GM04503 (cell line): Measurements from ENCODE around the gene ABCC3.

Experiments used
- DNase-seq: peaks from one replicate; pipeline ENCODE4 v3.0.0-alpha.2; 2012; ENCODE audit warnings: low read depth

ABCC3 gene

GRCh38 chr17:50642722-50643656, 8.3 kb downstream of the ABCC3 start:
- no peak for DNase-seq

- no peak for DNase-seq
Measured at GRCh38 chr17:50645748-50646682, 11.3 kb downstream of the ABCC3 start.

- DNase-seq = no peak
Measured at GRCh38 chr17:50647187-50647586, 12.5 kb downstream of the ABCC3 start.

GRCh38 chr17:50649042-50649908, 14.6 kb downstream of the ABCC3 start:
- DNase-seq = no peak

GRCh38 chr17:50651661-50652060, 17.0 kb downstream of the ABCC3 start:
- no peak for DNase-seq

- DNase-seq = no peak
Measured at GRCh38 chr17:50653738-50654137, 19.1 kb downstream of the ABCC3 start.

GRCh38 chr17:50656509-50656908, 21.8 kb downstream of the ABCC3 start:
- no peak for DNase-seq

GRCh38 chr17:50657054-50657453, 22.4 kb downstream of the ABCC3 start:
- DNase-seq = no peak

GRCh38 chr17:50657627-50658026, 22.9 kb downstream of the ABCC3 start:
- no peak for DNase-seq

GRCh38 chr17:50658616-50659015, 23.9 kb downstream of the ABCC3 start:
- DNase-seq = no peak

GRCh38 chr17:50659179-50659578, 24.5 kb downstream of the ABCC3 start:
- DNase-seq = no peak

GRCh38 chr17:50660042-50660886, 25.6 kb downstream of the ABCC3 start:
- no peak for DNase-seq

- DNase-seq = no peak
Measured at GRCh38 chr17:50660887-50661345, 26.2 kb downstream of the ABCC3 start.

- DNase-seq = no peak
Measured at GRCh38 chr17:50661348-50661747, 26.7 kb downstream of the ABCC3 start.

GRCh38 chr17:50661795-50662391, 27.2 kb downstream of the ABCC3 start:
- peak; percentile 73 for DNase-seq

GRCh38 chr17:50662632-50663225, 28.0 kb downstream of the ABCC3 start:
- no peak for DNase-seq

GRCh38 chr17:50663812-50664374, 29.2 kb downstream of the ABCC3 start:
- no peak for DNase-seq

GRCh38 chr17:50664788-50665458, 30.2 kb downstream of the ABCC3 start:
- no peak for DNase-seq

GRCh38 chr17:50665838-50666237, 31.2 kb downstream of the ABCC3 start:
- DNase-seq = no peak
